HG03558 (cell line): Measurements from ENCODE around the gene FOXI1.
"Not testable (repeated sequence)": the region's sequence is repeated elsewhere in the genome, so short reads cannot be mapped to it uniquely, and the experiment has no call there.

Experiments used
- ATAC-seq: cut with Tn5 transposase; IDR thresholded peaks from one replicate; pipeline ENCODE4 v1.9.1; 2021; ENCODE audit warnings: moderate number of reproducible peaks; ENCODE audit not compliant: unreplicated experiment; ENCODE audit errors: extremely low read depth

Gene FOXI1

GRCh38 chr5:170117736-170118135 is 12.0 kb downstream of the FOXI1 start:
- ATAC-seq: no peak

GRCh38 chr5:170120576-170120975 is 14.9 kb downstream of the FOXI1 start:
- no peak for ATAC-seq

- ATAC-seq: no peak
Observed at GRCh38 chr5:170121321-170121720, 15.6 kb downstream of the FOXI1 start.

GRCh38 chr5:170126061-170126460 is 20.4 kb downstream of the FOXI1 start:
- ATAC-seq: no peak

GRCh38 chr5:170126626-170127025 is 20.9 kb downstream of the FOXI1 start:
- ATAC-seq: no peak

- ATAC-seq: no peak
Observed at GRCh38 chr5:170131235-170131634, 25.5 kb downstream of the FOXI1 start.

- no peak for ATAC-seq
Observed at GRCh38 chr5:170132269-170132975, 26.7 kb downstream of the FOXI1 start.

GRCh38 chr5:170132976-170133448 is 27.3 kb downstream of the FOXI1 start:
- ATAC-seq: no peak

GRCh38 chr5:170135796-170136490 is 30.2 kb downstream of the FOXI1 start:
- ATAC-seq: no peak

GRCh38 chr5:170136506-170136905 is 30.8 kb downstream of the FOXI1 start:
- ATAC-seq: no peak

GRCh38 chr5:170137694-170138214 is 32.1 kb downstream of the FOXI1 start:
- no peak for ATAC-seq

GRCh38 chr5:170138273-170138672 is 32.6 kb downstream of the FOXI1 start:
- no peak for ATAC-seq

- ATAC-seq: no peak
Observed at GRCh38 chr5:170139786-170140335, 34.2 kb downstream of the FOXI1 start.

- ATAC-seq: not testable (repeated sequence)
Observed at GRCh38 chr5:170141196-170141595, 35.5 kb downstream of the FOXI1 start.

- ATAC-seq: no peak
Observed at GRCh38 chr5:170141636-170142035, 35.9 kb downstream of the FOXI1 start.

GRCh38 chr5:170142196-170142595 is 36.5 kb downstream of the FOXI1 start:
- ATAC-seq: no peak

GRCh38 chr5:170143091-170143490 is 37.4 kb downstream of the FOXI1 start:
- ATAC-seq: no peak

GRCh38 chr5:170143710-170144109 is 38.0 kb downstream of the FOXI1 start:
- no peak for ATAC-seq

- no peak for ATAC-seq
Observed at GRCh38 chr5:170144286-170145023, 38.8 kb downstream of the FOXI1 start.

- no peak for ATAC-seq
Observed at GRCh38 chr5:170145462-170145861, 39.8 kb downstream of the FOXI1 start.
